ENCODE measurements around the gene GPR6. TPM values are rescaled to one million over a fixed set of nuclear protein-coding genes. Genes with fewer than 3 reads are reported as not detected.

GPR6 gene, protein sequence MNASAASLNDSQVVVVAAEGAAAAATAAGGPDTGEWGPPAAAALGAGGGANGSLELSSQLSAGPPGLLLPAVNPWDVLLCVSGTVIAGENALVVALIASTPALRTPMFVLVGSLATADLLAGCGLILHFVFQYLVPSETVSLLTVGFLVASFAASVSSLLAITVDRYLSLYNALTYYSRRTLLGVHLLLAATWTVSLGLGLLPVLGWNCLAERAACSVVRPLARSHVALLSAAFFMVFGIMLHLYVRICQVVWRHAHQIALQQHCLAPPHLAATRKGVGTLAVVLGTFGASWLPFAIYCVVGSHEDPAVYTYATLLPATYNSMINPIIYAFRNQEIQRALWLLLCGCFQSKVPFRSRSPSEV
- total RNA-seq, result not detected

- no peak for TF ChIP-seq CTCF (IDR thresholded peaks at IDR 0.05; ENCODE audit: low read depth)
Observed at GRCh38 chr6:109978174-109979032, at the start of gene GPR6. GPR6 (plus strand) TSS chr6:109978311; CDS start chr6:109979113, 802 bp downstream.

DNA sequence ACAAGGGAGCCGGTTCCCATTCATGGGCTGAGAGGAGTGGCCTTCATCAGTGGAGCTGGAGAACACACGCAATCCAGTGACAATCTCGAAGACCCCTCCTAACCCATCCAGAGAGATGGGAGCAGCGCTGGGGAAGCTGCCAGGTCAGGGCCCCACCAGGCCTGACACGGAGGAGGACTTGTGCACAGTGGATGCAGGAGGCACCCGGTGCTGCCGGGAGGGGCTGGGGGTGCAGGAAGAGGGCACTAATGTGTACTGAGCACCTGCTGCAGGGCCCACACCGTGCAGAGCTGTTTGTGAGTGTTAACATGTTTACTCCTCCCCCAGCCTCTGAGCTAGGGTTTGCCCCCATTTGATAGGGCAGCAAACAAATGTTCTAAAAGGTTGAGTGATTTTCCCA lies 43.8 kb upstream of the GPR6 start:
- TF ChIP-seq CTCF (IDR thresholded peaks at IDR 0.05; ENCODE audit: low read depth), result no peak

GRCh38 chr6:109939654-109940053 lies 38.5 kb upstream of the GPR6 start:
- TF ChIP-seq CTCF (IDR thresholded peaks at IDR 0.05; ENCODE audit: low read depth), result no peak

DNA sequence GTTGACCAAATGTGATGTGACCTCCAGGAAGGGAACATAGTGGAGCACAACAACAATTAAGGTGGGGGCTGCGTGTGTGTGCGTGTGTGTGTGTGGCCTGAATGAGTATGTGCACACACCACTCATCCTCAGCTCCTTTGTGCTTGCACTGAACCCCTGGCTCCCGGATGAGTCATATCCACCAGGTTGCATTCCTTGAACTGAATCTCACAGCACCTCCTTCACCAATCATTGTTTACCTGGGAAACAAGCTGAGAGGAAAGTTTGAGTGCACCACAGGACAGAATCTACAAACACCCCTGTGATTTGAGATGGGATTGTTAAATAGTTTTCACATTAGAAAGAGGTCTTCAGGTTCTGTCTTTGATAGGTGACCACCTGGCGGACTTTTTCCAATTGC lies 33.7 kb upstream of the GPR6 start:
- no peak for TF ChIP-seq CTCF (IDR thresholded peaks at IDR 0.05; ENCODE audit: low read depth)

DNA sequence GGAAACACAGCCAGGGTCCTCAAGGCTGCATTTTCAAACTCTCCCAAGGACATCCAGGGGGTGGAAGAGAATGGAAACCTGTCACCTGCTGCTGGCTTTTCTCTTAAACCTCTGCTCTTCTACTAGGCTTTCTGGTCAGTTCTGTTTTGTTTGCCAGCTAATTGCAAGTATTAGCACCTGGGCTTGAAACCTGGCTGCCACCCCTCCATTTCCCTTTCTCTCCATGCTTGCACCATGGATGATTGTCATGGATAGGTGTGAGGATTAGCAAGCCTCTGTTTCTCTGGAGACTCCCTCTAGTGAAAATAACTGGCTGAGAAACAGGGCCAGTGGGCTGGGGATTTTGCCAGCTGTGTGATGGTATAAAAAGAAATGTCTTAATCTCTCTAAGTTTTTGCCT lies 33.0 kb upstream of the GPR6 start:
- no peak for TF ChIP-seq CTCF (IDR thresholded peaks at IDR 0.05; ENCODE audit: low read depth)

DNA sequence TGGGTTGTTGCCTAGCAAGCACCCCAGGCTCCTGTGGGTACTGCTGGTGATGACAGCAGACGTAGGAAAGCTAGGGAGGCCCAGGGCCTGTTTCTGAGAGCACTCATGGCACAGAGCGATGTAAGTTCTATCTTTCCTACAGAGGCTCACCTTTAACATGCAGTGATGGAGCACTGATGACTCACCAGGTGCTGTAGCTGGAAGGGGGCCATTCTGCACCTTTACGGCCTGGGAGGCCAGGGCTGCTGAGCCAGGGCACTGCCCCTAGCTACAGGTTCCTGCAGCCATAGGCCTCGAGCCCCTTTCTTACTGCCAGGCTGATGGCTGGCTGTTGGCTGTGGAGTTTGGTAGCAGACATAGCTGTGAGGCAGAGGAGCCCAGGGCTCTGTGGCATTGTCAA lies 31.1 kb upstream of the GPR6 start:
- no peak for TF ChIP-seq CTCF (IDR thresholded peaks at IDR 0.05; ENCODE audit: low read depth)
